HG03378 (cell line): ENCODE data around the gene TMTC1.

Experiments
- ATAC-seq: cut with Tn5 transposase; IDR thresholded peaks from one replicate; pipeline ENCODE4 v1.9.1; 2021; ENCODE audit warnings: mild to moderate bottlenecking, moderate library complexity; ENCODE audit not compliant: unreplicated experiment

Gene TMTC1

DNA sequence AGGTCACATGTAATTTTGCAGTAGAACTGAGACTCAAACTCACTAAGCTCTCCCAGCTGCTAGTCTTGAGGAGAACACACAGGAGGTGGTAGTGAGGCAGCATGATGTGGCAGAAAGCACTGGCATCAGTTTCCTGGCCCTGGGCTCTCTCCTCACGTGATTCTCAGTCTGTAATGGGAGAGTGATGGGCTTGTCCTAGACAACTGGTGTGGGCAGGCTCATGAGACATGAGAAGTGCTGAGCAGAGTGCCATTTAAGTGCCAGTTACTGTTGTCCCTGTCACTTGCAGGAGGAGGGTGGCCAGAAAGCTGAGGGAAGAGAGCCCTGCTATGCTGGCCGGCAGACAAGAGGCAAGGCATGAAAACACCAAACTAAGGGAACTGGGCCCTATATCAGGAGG lies 237.7 kb downstream of the TMTC1 start:
- no peak for ATAC-seq

DNA sequence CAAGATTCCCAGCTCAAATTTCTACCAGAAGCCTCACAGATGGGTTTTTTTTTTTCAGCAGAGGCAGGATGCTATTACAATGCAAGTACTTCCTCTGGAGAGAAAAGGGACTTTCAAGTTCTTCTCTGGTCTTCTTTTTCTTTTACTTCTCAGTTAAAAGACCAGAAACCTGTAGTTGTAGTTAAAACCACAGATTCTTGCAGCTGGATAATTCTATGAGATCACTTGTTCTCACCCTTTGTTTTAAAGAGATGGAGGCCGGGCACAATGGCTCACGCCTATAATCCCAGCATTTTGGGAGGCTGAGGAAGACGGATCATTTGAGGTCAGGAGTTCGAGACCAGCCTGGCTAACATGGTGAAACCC lies 238.7 kb downstream of the TMTC1 start:
- peak; percentile 83 for ATAC-seq

DNA sequence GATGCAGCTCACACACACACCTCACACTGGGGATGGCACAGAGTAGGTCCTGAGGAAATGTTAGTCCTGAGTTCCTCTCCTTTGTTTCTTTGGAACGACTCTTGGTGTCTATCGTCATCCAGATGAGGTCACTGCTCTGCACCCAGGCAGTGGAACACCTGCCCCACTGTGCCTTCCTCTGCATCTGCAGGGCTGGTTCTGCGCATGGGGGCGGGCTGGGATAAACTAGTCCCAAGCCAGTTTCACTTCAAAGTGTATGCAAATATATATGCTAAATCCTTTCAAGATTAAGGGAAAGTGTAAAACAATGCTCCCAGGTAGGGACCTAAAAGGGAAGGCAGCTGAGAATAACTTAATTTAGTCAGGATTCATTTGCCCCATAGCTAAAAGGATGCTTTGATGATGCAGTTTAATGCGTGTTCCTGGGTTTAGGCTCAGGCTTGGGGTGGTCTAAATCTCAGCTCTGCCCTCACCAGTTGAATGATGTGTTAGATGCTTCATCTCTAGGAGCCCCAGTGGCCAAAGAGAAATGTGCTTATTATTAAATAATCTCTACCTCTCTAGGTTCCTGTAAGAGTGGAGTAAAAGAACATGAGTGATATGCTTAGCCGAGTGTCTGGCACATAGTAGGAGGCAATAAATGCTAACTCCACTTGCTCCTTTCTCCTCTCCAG lies 239.2 kb downstream of the TMTC1 start:
- peak; percentile 34 for ATAC-seq

DNA sequence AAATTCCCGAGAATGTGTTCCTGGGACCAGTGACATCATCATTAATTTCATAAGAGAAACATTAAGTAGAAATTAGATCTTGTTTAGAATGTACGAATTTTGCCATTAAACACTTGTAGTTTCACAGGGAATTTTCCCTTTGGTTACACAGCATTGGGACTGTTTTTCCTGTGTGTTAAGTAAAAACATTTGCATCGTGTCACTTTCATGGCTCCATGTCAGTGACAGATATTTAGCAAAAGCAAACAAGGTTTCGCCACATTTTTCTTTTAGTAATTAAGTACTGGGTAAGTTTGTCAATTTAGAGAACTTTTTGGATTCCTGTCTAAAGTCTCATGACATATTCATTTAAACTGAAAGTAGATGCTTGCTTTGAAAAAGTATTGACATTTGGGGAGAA lies 240.7 kb downstream of the TMTC1 start:
- no peak for ATAC-seq

DNA sequence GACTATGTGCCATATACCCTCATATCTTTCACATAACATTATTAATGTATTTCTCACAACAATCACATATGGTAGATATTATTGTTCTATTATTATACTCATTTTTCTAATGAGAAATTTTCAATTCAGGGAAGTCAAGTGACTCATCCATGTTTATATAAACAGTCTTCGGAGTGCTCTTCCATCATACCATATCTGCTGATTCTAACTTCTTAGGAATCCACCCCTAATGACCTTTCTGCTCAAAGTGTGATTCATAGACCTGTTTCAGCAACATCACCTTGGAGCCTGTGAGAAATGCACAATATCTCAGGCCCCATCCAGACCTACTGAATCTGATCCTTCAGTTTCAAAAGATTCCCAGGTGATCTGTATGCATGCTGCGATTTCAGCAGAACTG lies 246.4 kb downstream of the TMTC1 start:
- no peak for ATAC-seq

DNA sequence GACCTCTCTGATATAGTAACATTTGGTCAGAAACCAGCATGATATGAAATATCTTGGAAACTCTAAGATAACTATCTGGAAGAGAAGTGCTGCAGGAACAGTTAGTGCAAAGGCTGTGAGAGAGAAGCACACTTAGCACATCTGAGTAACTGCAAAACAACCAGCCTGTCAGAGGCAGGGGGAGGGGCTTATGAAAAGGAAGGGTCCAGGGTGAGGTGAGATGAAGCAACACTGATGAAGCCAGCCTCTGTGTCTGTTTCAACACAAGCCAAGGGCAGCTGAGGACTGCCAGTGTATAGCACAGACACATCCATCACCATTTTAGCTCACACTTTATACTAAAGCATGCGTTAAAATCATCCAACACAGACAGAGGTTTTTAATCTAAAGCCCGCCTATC lies 248.8 kb downstream of the TMTC1 start:
- ATAC-seq: no peak

DNA sequence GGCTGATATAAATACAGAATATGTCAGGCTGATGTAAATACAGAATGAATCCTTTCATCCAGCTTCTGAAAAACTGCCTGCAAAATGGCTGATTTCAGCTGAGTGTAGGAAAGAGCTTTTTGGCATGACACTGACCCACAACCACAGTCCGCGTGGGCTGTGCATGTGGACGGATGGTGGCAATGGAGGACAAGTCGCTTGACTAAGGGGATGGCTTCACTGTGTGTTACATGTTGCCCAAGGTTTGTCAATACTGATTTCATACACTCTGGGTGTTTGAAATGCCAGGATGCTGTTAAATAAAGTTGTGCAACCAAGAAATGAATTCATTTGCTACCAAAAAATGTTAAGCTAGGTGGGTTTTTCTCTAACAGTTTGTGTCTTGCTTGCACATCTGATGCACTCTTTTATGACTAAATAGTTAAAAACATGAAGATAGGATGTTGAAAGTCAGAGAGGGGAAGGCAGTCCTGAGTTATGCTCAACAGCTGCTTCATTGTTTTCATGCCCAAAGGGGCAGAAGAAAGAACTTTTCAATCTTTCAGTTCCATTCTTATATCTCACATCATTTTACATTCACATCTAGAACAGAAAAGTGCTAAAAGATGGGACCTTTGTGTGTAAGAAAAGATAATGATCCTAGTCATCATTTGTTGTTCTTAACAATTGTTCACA lies 249.8 kb downstream of the TMTC1 start:
- no peak for ATAC-seq

DNA sequence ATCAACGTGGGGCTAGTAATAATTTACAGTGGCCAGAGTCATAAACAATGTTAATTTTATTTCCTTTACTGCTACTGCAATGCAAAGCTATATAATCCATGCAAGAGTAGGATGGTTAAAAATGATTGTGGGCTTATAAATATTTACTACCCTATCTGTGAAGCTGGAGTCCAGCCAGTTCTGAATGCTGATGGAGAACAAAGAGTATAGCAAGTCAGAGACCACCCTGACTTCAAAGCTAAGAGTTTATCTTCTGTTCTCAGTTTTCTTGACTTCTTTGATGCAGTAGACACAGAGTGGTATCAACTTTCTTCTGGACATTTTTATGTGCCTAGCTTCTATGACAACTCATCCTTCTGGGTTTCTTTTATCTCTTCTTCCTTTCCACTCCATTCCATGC lies 252.3 kb downstream of the TMTC1 start:
- no peak for ATAC-seq

DNA sequence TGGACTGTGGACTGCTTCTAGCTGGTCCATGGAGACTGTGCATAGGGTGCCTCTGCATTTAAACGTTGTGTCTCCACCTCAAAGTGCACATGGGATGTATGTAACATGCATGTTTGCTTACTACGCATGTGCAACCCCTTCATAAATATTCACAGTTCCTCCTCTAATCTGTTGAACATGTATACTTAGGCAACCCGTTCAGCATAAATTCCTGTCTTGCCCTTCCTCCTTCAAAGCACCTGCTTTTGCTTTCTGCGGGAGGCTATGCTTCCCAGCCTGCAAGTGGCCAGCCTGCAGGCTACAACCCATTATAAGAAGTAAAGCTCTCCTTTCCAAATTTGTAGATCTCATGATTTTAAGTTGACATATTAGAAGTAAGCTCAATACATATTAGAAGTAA lies 253.3 kb downstream of the TMTC1 start:
- no peak for ATAC-seq

DNA sequence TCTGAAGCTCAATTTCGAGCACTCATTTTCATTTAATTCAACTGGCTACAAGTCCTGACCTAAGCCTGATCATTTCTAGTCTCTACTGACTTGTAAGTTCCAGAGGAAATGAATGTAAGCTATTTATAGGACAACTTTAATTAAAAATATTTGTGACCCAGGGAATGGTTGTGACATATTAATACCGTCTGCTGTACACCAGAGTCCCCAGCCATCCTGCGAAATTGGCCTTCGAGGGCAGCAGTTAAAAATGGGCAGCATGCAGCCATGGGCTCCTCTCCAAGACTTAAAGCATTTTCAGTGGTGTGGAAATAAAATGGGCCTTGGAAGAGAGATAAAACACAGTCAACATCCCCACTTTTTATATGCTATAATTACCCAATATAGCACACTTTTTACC lies 255.6 kb downstream of the TMTC1 start:
- no peak for ATAC-seq

DNA sequence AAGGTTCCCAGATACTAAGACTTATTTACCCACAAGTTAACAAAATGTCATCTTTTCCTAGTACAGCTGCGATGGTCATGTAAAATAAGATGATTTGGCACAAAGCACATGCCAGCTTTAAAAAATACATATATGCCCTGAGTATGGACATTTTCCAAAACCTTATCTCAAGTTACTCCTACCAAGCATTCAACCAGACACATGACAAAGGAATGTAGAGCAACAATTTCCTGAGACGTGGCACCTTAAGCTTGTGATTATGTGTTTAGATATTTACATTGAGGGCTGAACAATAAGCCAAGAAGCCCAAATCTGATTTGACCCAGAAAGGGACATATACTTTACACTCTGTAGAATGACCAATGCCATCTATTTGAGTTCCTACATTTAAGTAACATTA lies 261.8 kb downstream of the TMTC1 start:
- ATAC-seq: no peak

DNA sequence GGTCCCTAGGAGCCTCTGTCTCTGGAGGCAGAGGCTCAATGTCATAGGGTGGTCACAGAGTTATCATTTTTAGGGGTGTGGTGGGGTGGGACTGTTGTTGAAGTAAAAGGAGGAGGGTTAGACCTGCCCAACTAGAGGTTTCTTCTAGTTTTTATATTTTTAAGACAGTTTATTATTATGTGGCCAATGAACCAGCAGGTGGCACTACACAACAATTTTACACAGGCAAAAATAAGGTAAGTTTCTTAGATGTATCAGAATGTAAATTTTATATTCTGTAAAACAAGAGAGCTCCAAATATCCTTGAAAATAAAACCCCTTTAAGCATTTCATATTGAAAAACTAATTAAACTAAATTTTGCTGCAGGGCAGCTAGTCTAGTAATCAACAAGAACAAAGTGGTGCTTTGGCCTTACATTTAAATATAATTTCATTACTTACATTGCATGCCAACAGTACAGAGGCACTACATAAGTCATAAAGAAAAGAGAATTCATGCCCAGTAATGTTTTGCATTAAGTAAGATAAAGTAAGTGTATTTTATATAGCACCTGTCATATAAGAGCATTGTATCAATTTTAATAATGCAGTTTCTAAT lies 264.1 kb downstream of the TMTC1 start:
- peak; percentile 49 for ATAC-seq

DNA sequence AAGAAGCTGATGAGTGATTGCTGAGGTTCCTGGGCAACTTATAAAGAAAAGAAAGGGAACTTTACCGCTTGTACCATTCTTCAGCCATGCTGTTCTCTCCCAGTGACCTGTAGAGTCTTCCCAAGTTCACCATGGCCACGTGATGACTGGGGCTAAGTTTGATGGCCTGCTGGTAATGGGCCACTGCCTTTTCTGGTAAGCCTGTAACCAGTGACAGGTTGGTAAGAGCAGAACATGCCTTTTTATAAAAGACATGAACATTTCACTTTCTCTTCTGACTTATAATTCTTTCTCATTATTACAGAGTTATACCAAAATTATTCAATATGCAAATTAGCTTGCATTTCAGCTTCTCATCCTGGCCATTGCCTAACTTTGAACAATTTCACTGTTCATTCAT lies 265.3 kb downstream of the TMTC1 start:
- no peak for ATAC-seq

DNA sequence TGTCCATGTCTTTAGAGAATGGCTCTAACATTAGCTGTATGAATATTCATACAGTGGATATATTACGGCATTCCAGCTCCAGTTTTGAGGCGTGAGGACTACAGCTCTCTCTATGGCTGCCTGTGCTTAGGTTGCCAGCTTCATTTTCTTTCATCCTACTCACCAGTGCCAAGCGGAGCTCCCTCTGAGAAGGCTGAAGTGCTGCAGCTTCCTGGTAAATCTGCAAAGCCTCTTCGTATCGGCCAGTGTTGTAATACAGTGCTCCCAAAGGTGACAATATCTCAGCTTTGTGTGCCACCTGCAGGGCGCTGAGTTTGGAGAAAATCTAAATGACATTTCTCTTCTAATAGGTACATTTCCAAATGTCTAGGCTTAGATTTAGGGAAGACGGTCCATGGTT lies 266.5 kb downstream of the TMTC1 start:
- no peak for ATAC-seq

DNA sequence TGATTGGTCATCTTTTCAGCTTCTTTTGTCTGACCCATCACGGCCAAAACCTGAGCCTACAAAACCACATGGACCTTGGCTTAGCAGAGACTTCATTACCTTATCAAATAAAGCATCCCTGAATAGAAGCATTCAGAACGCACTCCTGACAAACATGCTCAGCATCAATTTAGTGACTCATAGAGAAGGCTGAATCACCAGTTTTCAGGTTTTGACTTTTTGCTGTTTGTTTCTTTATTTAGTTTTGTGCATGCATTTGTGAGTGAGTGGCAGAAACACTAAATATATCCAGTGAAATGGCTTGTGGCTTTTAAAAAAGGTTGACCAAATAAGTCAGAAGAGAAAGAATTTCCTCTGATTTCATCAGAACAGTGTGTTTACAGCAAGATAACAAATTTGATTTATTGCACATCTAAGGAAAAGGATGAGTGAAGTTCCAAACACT lies 267.3 kb downstream of the TMTC1 start:
- ATAC-seq: no peak

DNA sequence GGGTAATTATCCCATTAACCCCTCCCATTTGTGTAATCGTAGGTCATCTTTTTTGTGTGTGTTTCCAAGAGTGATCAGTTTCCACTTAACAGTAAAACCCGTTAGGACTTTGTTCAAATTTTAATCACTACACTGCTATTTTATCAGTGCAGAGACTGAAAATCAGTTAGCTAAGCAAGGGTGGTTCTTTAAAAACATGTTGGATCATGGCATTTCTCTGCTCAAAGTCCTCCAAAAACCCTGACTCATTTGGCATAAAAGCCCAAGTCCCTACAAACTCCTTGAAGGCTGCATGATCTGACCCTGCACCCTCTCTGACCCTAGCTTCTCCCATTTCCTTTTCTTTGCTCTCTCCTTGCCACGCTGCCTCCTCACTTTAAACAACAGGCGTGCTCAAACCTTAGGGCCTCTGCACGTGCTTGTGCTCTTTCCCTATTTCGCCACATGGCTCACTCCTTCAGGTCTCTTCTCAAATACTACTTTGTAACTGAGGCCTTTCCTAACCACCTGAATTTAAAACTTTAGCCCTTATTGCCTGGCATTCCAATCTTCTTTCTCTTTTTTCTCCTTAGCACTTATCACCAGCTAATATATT lies 273.1 kb downstream of the TMTC1 start:
- ATAC-seq: no peak

DNA sequence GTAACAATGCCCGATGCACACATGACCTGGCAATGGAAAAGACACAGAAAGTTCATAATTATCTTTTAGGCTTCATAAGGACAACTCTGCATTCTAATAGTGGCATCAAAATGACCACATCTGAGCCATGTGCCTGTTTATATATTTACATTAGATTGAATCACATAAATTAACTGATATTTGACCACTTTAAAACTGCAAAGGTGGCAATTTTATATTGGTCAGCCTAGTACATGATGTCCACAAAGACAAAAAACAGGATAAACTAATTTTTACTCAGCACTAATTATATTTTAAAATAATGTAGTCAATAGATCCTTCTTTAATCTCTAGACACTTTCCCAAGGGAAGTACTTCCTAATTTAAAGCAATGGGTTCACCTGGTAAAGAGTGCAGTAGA lies 274.2 kb downstream of the TMTC1 start:
- no peak for ATAC-seq

DNA sequence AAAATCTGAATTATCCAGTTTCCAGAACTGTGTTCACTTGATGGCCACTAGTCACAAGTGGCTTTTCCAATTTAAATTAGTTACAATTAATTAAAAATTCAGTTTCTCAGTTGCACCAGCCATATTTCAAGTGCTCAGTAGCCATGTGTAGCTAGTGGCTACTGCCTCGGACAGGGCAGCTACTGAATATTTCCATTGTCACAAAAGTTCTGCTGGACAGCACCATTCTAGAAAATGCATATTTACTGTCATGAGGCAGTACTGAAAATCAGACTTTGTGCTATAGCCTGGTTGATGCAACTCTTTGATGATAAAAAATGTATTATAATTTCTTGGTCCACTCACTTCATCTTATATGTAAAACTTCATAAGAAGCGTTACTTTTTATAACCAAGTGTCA lies 274.8 kb downstream of the TMTC1 start:
- ATAC-seq: no peak

DNA sequence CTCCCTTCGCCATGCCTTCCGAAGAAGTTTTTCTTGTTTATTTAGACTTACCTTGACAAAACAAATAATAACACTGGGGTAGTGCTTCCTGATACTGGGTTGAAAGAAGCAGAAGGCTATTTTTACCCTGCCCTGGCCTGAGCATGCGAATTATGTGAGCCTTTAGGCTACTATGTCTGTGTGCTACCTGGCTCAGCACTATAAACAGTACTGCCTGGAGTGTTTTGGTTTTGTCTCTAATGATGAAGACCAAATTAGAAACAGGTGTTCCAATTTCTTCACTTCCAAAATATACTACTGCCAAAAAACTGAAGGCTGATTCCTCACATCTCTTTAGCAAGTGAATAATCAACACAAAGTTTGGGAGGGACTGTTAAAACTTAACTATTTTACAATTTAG lies 278.6 kb downstream of the TMTC1 start:
- ATAC-seq: no peak

DNA sequence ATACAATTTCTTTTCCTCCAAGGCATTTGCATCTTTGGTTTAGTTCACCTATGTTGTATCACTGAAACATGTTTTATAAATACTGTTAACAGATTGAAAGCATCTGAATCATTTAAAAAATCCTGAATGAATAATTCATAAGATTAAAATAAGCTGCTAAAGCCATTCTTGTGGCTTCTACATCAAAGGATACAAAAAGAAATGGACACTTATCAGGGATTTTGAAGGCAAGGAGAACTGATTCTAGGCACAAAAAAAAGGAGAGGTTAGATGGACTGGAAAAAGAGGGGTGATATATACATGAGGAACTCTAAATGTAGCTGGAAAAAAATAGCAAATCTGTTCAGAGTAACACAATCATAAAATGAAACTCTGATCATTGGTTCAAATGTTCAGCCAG lies 280.5 kb downstream of the TMTC1 start:
- no peak for ATAC-seq

DNA sequence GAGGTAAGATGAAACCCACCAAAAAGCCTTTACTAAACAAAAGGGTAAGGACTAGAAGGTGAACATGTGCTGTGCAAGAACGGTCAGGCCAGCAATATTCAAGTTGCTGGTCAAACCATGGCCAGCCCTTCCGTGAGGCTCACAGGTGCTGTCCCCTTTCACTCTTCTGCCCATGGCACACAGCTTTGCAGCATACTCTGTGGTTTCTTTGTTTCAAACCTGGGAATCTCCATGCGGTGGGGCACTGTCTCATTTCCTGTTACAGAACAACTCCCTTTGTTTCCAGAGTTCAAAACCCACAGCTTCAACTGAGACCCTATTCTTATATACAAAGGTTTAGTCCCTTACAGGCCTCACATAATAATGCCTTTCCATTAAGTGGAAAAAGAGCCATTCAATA lies 284.5 kb downstream of the TMTC1 start:
- no peak for ATAC-seq

DNA sequence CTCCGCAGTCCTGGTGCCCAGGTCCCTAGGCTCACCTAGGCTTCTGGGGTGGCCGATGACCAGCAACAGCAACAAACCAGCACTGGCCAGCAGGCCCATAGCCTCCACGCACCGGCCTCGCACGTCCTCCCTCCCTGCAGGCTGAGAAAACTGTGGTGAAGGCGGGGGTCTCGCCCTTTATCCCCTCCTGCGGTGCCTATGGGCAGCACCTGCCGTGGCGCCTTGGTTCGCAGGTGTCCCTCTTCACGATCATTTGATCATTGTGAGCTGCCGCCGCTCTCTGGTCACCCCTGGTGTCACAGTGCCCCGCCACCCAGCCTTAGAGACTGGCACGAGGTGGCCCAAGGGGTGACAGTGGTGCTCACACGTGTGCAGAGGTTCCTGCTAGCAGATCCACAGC lies 286.2 kb downstream of the TMTC1 start, which contains the start of gene OVCH1:
Gene OVCH1, minus strand, starts transcription at position 99 of the 400 bp plus-strand sequence. Its CDS starts 0 bp downstream, at position 99.
- no peak for ATAC-seq
